GM18519 (cell line): ENCODE data around the gene ELF1.
A peak's percentile ranks its signal among the peaks of the same experiment; 100 is the strongest.
"Not testable (repeated sequence)": the region's sequence is repeated elsewhere in the genome, so short reads cannot be mapped to it uniquely, and the experiment has no call there.

Source experiments
- ATAC-seq: cut with Tn5 transposase; IDR thresholded peaks from one replicate; pipeline ENCODE4 v1.9.1; 2021; ENCODE audit warnings: mild to moderate bottlenecking, moderate library complexity; ENCODE audit not compliant: unreplicated experiment, low FRiP score

Gene ELF1

GRCh38 chr13:40960716-40961115 lies 58.4 kb downstream of the ELF1 start:
- no peak for ATAC-seq

GRCh38 chr13:40958655-40959054 lies 60.5 kb downstream of the ELF1 start:
- ATAC-seq = no peak

GRCh38 chr13:40946485-40946884 lies 72.6 kb downstream of the ELF1 start:
- ATAC-seq = no peak

GRCh38 chr13:40943073-40943472 lies 76.0 kb downstream of the ELF1 start:
- ATAC-seq = no peak

GRCh38 chr13:40941581-40941980 lies 77.5 kb downstream of the ELF1 start:
- ATAC-seq = no peak

- no peak for ATAC-seq
Measured at GRCh38 chr13:40940841-40941240, 78.3 kb downstream of the ELF1 start.

- ATAC-seq = peak; percentile 54
Measured at GRCh38 chr13:40933508-40934204, 85.5 kb downstream of the ELF1 start.

- no peak for ATAC-seq
Measured at GRCh38 chr13:40932252-40932651, 86.9 kb downstream of the ELF1 start.

GRCh38 chr13:40931719-40932118 lies 87.4 kb downstream of the ELF1 start:
- no peak for ATAC-seq

GRCh38 chr13:40929883-40930282 lies 89.2 kb downstream of the ELF1 start:
- not testable (repeated sequence) for ATAC-seq

GRCh38 chr13:40928980-40929379 lies 90.1 kb downstream of the ELF1 start:
- ATAC-seq = no peak

GRCh38 chr13:40927929-40928328 lies 91.2 kb downstream of the ELF1 start:
- ATAC-seq = no peak

GRCh38 chr13:40923867-40924266 lies 95.2 kb downstream of the ELF1 start:
- no peak for ATAC-seq

GRCh38 chr13:40922437-40923040 lies 96.6 kb downstream of the ELF1 start:
- no peak for ATAC-seq

GRCh38 chr13:40920826-40921225 lies 98.3 kb downstream of the ELF1 start:
- no peak for ATAC-seq

- not testable (repeated sequence) for ATAC-seq
Measured at GRCh38 chr13:40919901-40920300, 99.2 kb downstream of the ELF1 start.

- ATAC-seq = no peak
Measured at GRCh38 chr13:40916207-40916998, 102.7 kb downstream of the ELF1 start.

GRCh38 chr13:40914863-40915262 lies 104.3 kb downstream of the ELF1 start:
- ATAC-seq = not testable (repeated sequence)

- no peak for ATAC-seq
Measured at GRCh38 chr13:40911341-40911740, 107.8 kb downstream of the ELF1 start.

GRCh38 chr13:40910324-40911050 lies 108.6 kb downstream of the ELF1 start:
- peak; percentile 80 for ATAC-seq
